Measurements from ENCODE around the gene APOA4.

DNA sequence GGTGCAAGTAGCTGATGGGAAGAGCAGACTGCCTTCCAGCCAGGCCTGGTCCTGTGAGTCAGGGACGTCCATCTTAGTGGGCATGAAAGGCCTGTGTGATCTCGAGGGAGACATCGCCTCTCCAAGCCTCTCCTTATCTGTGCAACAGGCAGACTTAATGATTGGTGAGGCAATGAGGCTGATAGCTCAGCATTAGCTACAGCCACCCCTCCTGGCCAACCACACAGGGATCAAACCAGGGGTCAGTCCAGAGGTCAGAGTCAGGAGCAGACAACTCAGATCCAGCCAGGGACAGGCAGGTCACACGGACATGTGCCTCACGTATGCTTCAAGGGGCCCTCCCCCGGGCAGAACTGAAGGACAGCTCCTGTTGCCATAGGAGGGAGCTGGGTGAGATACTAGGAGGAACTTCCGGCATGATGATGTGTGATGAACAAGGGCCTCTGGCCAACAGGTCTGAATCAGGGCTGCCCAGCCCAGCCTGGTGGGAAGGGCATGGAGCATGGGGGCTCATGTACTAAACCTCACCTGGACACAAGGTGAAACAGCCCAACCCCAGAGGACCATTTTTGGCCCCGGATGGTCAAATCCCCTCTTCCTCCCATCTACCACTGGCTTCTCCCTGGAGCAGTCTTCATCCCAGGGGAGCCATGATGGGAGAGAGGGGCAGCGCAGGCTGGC is 3.8 kb upstream of the APOA4 start:
- TF ChIP-seq, protein P1, sequence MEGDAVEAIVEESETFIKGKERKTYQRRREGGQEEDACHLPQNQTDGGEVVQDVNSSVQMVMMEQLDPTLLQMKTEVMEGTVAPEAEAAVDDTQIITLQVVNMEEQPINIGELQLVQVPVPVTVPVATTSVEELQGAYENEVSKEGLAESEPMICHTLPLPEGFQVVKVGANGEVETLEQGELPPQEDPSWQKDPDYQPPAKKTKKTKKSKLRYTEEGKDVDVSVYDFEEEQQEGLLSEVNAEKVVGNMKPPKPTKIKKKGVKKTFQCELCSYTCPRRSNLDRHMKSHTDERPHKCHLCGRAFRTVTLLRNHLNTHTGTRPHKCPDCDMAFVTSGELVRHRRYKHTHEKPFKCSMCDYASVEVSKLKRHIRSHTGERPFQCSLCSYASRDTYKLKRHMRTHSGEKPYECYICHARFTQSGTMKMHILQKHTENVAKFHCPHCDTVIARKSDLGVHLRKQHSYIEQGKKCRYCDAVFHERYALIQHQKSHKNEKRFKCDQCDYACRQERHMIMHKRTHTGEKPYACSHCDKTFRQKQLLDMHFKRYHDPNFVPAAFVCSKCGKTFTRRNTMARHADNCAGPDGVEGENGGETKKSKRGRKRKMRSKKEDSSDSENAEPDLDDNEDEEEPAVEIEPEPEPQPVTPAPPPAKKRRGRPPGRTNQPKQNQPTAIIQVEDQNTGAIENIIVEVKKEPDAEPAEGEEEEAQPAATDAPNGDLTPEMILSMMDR (IDR thresholded peaks at IDR 0.05) = no peak
- no peak for TF ChIP-seq EP300 (IDR thresholded peaks at IDR 0.05)

Measured in tibial nerve (tissue), 4 donors.